Aorta (tissue), 5 donors: ENCODE data around the gene SPEF2. TPM values are rescaled to one million over a fixed set of nuclear protein-coding genes. Genes with fewer than 3 reads are reported as not detected.
A peak's percentile ranks its signal among the peaks of the same experiment; 100 is the strongest.

ENCODE experiments used
- ATAC-seq: fragments of 200-7000 bp; cut with Tn5 transposase; one replicate; pipeline ENCODE4 v1.9.1; 2022; ENCODE audit warnings: moderate library complexity; ENCODE audit not compliant: low FRiP score
- DNase-seq, 2 donors: peaks; one replicate each; pipeline ENCODE4 v3.0.0-alpha.2; 2020
- H3K27ac ChIP-seq, 2 donors: one replicate each; pipeline ENCODE4 v1.5.1; 2013; ENCODE audit warnings: low read length in 2 of 2, mild to moderate bottlenecking in 2 of 2, moderate library complexity in 2 of 2, control low read depth in 1 of 2, inconsistent platforms in 1 of 2, low read depth in 1 of 2
- H3K27me3 ChIP-seq, 2 donors: one replicate each; pipeline ENCODE4 v1.6.1; 2013; ENCODE audit warnings: control low read depth in 1 of 2, low read length in 1 of 2, mild to moderate bottlenecking in 1 of 2, moderate library complexity in 1 of 2; ENCODE audit not compliant: insufficient read depth in 2 of 2, control insufficient read depth in 1 of 2
- H3K36me3 ChIP-seq, 2 donors: one replicate each; pipeline ENCODE4 v1.6.1; 2013; ENCODE audit warnings: control low read depth in 1 of 2, low read length in 1 of 2, mild to moderate bottlenecking in 1 of 2; ENCODE audit not compliant: insufficient read depth in 2 of 2, control insufficient read depth in 1 of 2
- H3K4me1 ChIP-seq, 2 donors: one replicate each; pipeline ENCODE4 v1.6.1; 2013; ENCODE audit warnings: low read length in 2 of 2, control low read depth in 1 of 2, mild to moderate bottlenecking in 1 of 2, moderate library complexity in 1 of 2; ENCODE audit not compliant: insufficient read depth in 2 of 2, control insufficient read depth in 1 of 2
- H3K4me3 ChIP-seq, 2 donors: one replicate each; pipeline ENCODE4 v1.5.1; 2013; ENCODE audit warnings: low read length in 2 of 2, control low read depth in 1 of 2, mild to moderate bottlenecking in 1 of 2
- H3K9me3 ChIP-seq: one replicate; pipeline ENCODE4 v1.6.1; 2013; ENCODE audit warnings: mild to moderate bottlenecking, low read length; ENCODE audit not compliant: control insufficient read depth
- WGBS, 2 donors: extraction: QIAGEN DNeasy Blood & Tissue Kit; methylation state at CpG; one replicate each; pipeline ENCODE4 v1.1.7; 2013; 5-methylcytosine and 5-hydroxymethylcytosine counted together
- intact Hi-C, 2 donors: fragments of 100-400 bp; cut with DNase I; formaldehyde crosslinking; loops; one replicate each; pipeline versions ENCODE4 v1.14.2 to v1.15.0; 2022
- polyA plus RNA-seq, 2 donors: library from polyadenylated mRNA; stranded (reverse); fragments of 200-250 nt; gene quantifications; one replicate each; pipeline ENCODE4 v1.2.3, GENCODE V29; 2013
- total RNA-seq, 2 donors: library from RNA; stranded (reverse); fragmentation: NEBNext Ultra II Directional; extraction: Animal tissue kit (Norgen Biotek cat#: 25700); gene quantifications; one replicate each; pipeline ENCODE4 v1.2.1, GENCODE V29; 2021
- donor health status: healthy with polysubstance abuse.
- donor health status: Bipolar disorder and iron deficiency.
- donor health status: DM: no; HTN: no; CAD: no.
- donor health status: DM: no; HTN: no; CAD: no.
- donor health status: DM: yes; HTN: yes; CAD: no.

SPEF2 gene
- total and polyA plus RNA-seq, 4 donors, result 1.0 to 10.9 (median 4.7) TPM

- no peaks in the 10 kb centered on the region for H3K36me3 ChIP-seq
- no peak for ATAC-seq
- H3K4me3 ChIP-seq, result no peak overlapping the region
- intact Hi-C loops, result no loop called here
- peaks cover 0 to 2% of the 10 kb centered on the region in 2 donors for H3K27me3 ChIP-seq
- no peak for DNase-seq
- whole genome bisulfite sequencing, 2 donors, result 79 to 82% methylated on average over 4 of the region's 4 CpGs
- H3K4me1 ChIP-seq, result no peaks in the 10 kb centered on the region
- H3K27ac ChIP-seq, result no peak overlapping the region
- H3K9me3 ChIP-seq, result no peaks in the 10 kb centered on the region
These were observed 171.1 kb downstream of the SPEF2 start for GRCh38 chr5:35788724-35789123.

GRCh38 chr5:35789732-35790456 lies 172.2 kb downstream of the SPEF2 start:
- H3K27ac ChIP-seq, result no peak overlapping the region
- H3K27me3 ChIP-seq, result peaks cover 0 to 2% of the 10 kb centered on the region in 2 donors
- H3K4me3 ChIP-seq, result no peak overlapping the region
- WGBS, 2 donors, result 27 to 40% methylated on average over 4 of the region's 4 CpGs
- H3K4me1 ChIP-seq, result no peaks in the 10 kb centered on the region
- H3K9me3 ChIP-seq, result no peaks in the 10 kb centered on the region
- DNase-seq (no peak), ATAC-seq (no peak)
- intact Hi-C loops, result no loop called here
- H3K36me3 ChIP-seq, result no peaks in the 10 kb centered on the region

GRCh38 chr5:35790457-35790822 lies 172.8 kb downstream of the SPEF2 start:
- peaks cover 0 to 2% of the 10 kb centered on the region in 2 donors for H3K27me3 ChIP-seq
- DNase-seq (no peak), ATAC-seq (no peak)
- no peaks in the 10 kb centered on the region for H3K9me3 ChIP-seq
- H3K36me3 ChIP-seq, result no peaks in the 10 kb centered on the region
- no peaks in the 10 kb centered on the region for H3K4me1 ChIP-seq
- intact Hi-C loops, result no loop called here
- 65 to 74% methylated on average over 1 of the region's 1 CpG for WGBS, 2 donors
- H3K27ac ChIP-seq, result no peak overlapping the region
- no peak overlapping the region for H3K4me3 ChIP-seq

- Histone ChIP-seq H3K27me3 (peaks cover 0 to 2% of the 10 kb centered on the region in 2 donors), H3K9me3 (no peaks in the 10 kb centered on the region), H3K4me3 (no peak overlapping the region), H3K27ac (no peak overlapping the region), H3K4me1 (no peaks in the 10 kb centered on the region), H3K36me3 (no peaks in the 10 kb centered on the region)
- intact Hi-C loops, result no loop called here
- DNase-seq, result no peak
- ATAC-seq, result no peak
These were observed 176.6 kb downstream of the SPEF2 start for GRCh38 chr5:35794328-35794619.

GRCh38 chr5:35794684-35795375 lies 177.2 kb downstream of the SPEF2 start:
- no peak for ATAC-seq

GRCh38 chr5:35799181-35799580 lies 181.5 kb downstream of the SPEF2 start:
- ATAC-seq, result no peak
- no peak overlapping the region for H3K4me3 ChIP-seq
- intact Hi-C loops, result no loop called here

More at GRCh38 chr5:35794684-35795375, 177.2 kb downstream of the SPEF2 start:
- Histone ChIP-seq H3K4me3 (no peak overlapping the region), H3K36me3 (no peaks in the 10 kb centered on the region), H3K27me3 (peaks cover 0 to 2% of the 10 kb centered on the region in 2 donors), H3K27ac (no peak overlapping the region), H3K4me1 (no peaks in the 10 kb centered on the region), H3K9me3 (no peaks in the 10 kb centered on the region)
- 61 to 66% methylated on average over 8 of the region's 8 CpGs for WGBS, 2 donors
- intact Hi-C loops, result no loop called here
- DNase-seq, result no peak

GRCh38 chr5:35799753-35800152 lies 182.1 kb downstream of the SPEF2 start:
- Histone ChIP-seq H3K36me3 (no peaks in the 10 kb centered on the region), H3K9me3 (no peaks in the 10 kb centered on the region), H3K27me3 (no peaks in the 10 kb centered on the region), H3K4me3 (no peak overlapping the region), H3K4me1 (no peaks in the 10 kb centered on the region), H3K27ac (no peak overlapping the region)
- intact Hi-C loops, result no loop called here
- DNase-seq, result no peak
- WGBS, 2 donors, result 87 to 92% methylated on average over 1 of the region's 1 CpG
- no peak for ATAC-seq

More at GRCh38 chr5:35799181-35799580, 181.5 kb downstream of the SPEF2 start:
- Histone ChIP-seq H3K27me3 (no peaks in the 10 kb centered on the region), H3K9me3 (no peaks in the 10 kb centered on the region), H3K27ac (no peak overlapping the region), H3K36me3 (no peaks in the 10 kb centered on the region), H3K4me1 (no peaks in the 10 kb centered on the region)
- DNase-seq, result no peak

GRCh38 chr5:35803191-35803651 lies 185.6 kb downstream of the SPEF2 start:
- no peaks in the 10 kb centered on the region for H3K9me3 ChIP-seq
- no peak overlapping the region for H3K27ac ChIP-seq
- no peak for DNase-seq
- H3K4me1 ChIP-seq, result no peaks in the 10 kb centered on the region
- no peaks in the 10 kb centered on the region for H3K36me3 ChIP-seq
- no peaks in the 10 kb centered on the region for H3K27me3 ChIP-seq
- intact Hi-C loops, result no loop called here
- no peak overlapping the region for H3K4me3 ChIP-seq
- peak; percentile 20 for ATAC-seq
- 24 to 26% methylated on average over 4 of the region's 4 CpGs for WGBS, 2 donors

- ATAC-seq, result no peak
- Histone ChIP-seq H3K4me1 (no peaks in the 10 kb centered on the region), H3K9me3 (no peaks in the 10 kb centered on the region), H3K4me3 (no peak overlapping the region), H3K27me3 (no peaks in the 10 kb centered on the region), H3K27ac (no peak overlapping the region), H3K36me3 (no peaks in the 10 kb centered on the region)
- no peak for DNase-seq
- 18 to 20% methylated on average over 1 of the region's 1 CpG for WGBS, 2 donors
- intact Hi-C loops, result no loop called here
These were observed 186.6 kb downstream of the SPEF2 start for GRCh38 chr5:35804201-35804653.
